DOHH2 (cell line): Measurements from ENCODE around the gene ATP6V1E1.

ENCODE experiments used
- CTCF ChIP-seq: fragments of 200-600 bp; sonication (generic); IDR thresholded peaks from one replicate; pipeline ENCODE4 v1.5.1; 2014; ENCODE audit warnings: antibody characterized with exemption, mild to moderate bottlenecking, low read depth, low read length; ENCODE audit not compliant: poor library complexity, severe bottlenecking
- EZH2phosphoT487 ChIP-seq: fragments of 200-600 bp; sonication (generic); IDR thresholded peaks from 2 replicates; pipeline ENCODE4 v1.6.1; 2017; ENCODE audit warnings: borderline replicate concordance, mild to moderate bottlenecking, antibody characterized with exemption, low read length, moderate library complexity, mixed read lengths

DNA sequence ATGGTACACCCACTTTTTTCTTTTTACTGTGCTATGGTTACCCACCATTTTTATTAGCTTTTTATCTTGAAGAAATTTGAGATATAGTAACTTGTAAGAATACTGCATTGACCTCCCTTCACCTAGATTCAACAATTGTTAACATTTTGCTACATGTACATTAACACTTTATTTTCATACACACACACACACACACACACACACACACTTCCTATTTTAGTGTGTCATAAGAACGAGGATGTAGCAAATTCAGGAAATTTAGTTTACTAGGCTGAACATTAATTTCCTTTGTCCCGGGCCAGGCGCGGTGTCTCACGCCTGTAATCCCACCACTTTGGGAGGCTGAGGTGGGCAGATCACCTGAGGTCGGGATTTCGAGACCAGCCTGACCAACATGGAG lies 1.1 kb upstream of the ATP6V1E1 start:
- no peak for TF ChIP-seq CTCF
- TF ChIP-seq EZH2phosphoT487: no peak
